ENCODE data around the gene DENND4A.

Gene DENND4A

DNA sequence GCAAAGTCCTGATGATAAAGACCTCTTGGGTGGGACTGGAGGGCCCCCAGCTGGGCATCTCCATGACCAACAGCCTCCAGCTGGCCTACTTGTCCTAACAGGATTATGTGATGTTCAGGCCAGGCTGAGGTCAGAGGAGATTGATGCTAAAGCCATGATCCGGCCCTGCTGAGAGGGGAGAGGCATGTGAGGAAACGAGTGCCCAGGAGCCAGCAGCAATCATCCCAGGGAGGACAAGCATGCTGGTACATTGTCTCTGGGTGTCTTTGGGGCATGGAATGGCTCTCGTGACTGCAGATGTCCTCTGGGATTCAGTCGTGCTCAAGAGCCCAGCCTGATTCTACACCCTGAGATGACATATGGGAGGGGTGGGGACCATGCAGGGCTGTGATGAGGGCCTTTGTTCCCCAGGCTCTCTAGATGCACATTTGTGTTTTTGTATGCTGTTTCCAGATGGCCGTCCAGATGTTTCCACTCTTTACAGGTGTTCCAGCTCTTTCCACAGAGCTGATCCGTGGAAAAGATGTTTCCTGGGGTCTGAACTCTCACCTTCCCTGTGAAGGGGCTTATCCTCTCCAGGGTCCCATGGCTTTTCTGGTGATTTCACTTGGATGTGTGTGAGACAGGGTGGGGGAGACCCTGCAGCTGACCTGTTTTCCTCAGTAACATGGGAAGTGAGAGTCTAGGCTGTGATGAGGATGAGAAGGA lies 150.2 kb downstream of the DENND4A start:
- ChIA-PET POLR2A (interaction anchor here (1.2 kb wide), 1 partner anchor 191 kb away, joined by 3 read pairs; no protein-coding TSS in a partner anchor), CTCF (interaction anchor here (0.6 to 2.2 kb wide), 8 partner anchors 8 to 882 kb away, joined by 3 to 11 read pairs (median 3); no protein-coding TSS in a partner anchor)
- Histone ChIP-seq H3K36me3 (ENCODE audit: control insufficient read depth in 2 of 2, insufficient read depth in 1 of 2, low read length in 2 of 2) (no peaks in the 10 kb centered on the region), H3K4me1 (ENCODE audit: control insufficient read depth, insufficient read depth, low read length) (no peaks in the 10 kb centered on the region), H3K9me3 (ENCODE audit: control insufficient read depth, insufficient read depth, low read depth, low read length) (no peaks in the 10 kb centered on the region), H3K4me3 (ENCODE audit: low read depth, low read length) (no peak overlapping the region), H3K27ac (ENCODE audit: extremely low read depth, low read depth, low read length) (no peak overlapping the region)
- no peak for TF ChIP-seq ZNF623 (tag by site-specific recombination; IDR thresholded peaks at IDR 0.05)
- peak; percentile 68 for TF ChIP-seq GLIS1 (tag by site-specific recombination; IDR thresholded peaks at IDR 0.05)
- TF ChIP-seq ZIC2 (tag by site-specific recombination; IDR thresholded peaks at IDR 0.05) = peak; percentile 79
- no peak for TF ChIP-seq ZNF335 (tag by site-specific recombination; conservative IDR thresholded peaks at IDR 0.05)

- CTCF ChIA-PET = interaction anchor here (0.5 to 4.5 kb wide), 22 partner anchors 10 to 866 kb away, joined by 3 to 57 read pairs (median 7); partner anchors contain the start of genes DENND4A and SLC24A1
- TF ChIP-seq PRDM1 (tag by site-specific recombination; IDR thresholded peaks at IDR 0.05) (0 out of 2 replicates have a peak, but pooled peaks have one; percentile 17), ZNF280C (tag by site-specific recombination; IDR thresholded peaks at IDR 0.05) (no peak)
- no peaks in the 10 kb centered on the region for H3K9me3 ChIP-seq (ENCODE audit: control insufficient read depth, insufficient read depth, low read depth, low read length)
- POLR2A ChIA-PET = no interaction called here
- H3K4me3 ChIP-seq (ENCODE audit: low read depth, low read length) = no peak overlapping the region
- no peak overlapping the region for H3K27ac ChIP-seq (ENCODE audit: extremely low read depth, low read depth, low read length)
- no peaks in the 10 kb centered on the region for H3K36me3 ChIP-seq (ENCODE audit: control insufficient read depth in 2 of 2, insufficient read depth in 1 of 2, low read length in 2 of 2)
- no peaks in the 10 kb centered on the region for H3K4me1 ChIP-seq (ENCODE audit: control insufficient read depth, insufficient read depth, low read length)
Measured at GRCh38 chr15:65639509-65639908, 152.6 kb downstream of the DENND4A start.

GRCh38 chr15:65638681-65639089 lies 153.4 kb downstream of the DENND4A start:
- peaks cover 2% of the 10 kb centered on the region; the same call in 1 of the 2 replicates for H3K4me1 ChIP-seq (ENCODE audit: control insufficient read depth, insufficient read depth, low read length)
- ChIA-PET CTCF (interaction anchor here (0.6 to 4.5 kb wide), 51 partner anchors 8 to 867 kb away, joined by 3 to 57 read pairs (median 5); partner anchors contain the start of genes DENND4A, INTS14, RAB11A and SLC24A1), POLR2A (interaction anchor here (2.8 kb wide), 1 partner anchor 28 kb away, joined by 14 read pairs; the partner anchor contains the start of gene INTS14)
- H3K36me3 ChIP-seq (ENCODE audit: control insufficient read depth in 2 of 2, insufficient read depth in 1 of 2, low read length in 2 of 2) = no peaks in the 10 kb centered on the region
- no peak overlapping the region for H3K27ac ChIP-seq (ENCODE audit: extremely low read depth, low read depth, low read length)
- H3K9me3 ChIP-seq (ENCODE audit: control insufficient read depth, insufficient read depth, low read depth, low read length) = no peaks in the 10 kb centered on the region
- no peak overlapping the region for H3K4me3 ChIP-seq (ENCODE audit: low read depth, low read length)
- TF ChIP-seq ZNF521 (tag by site-specific recombination; IDR thresholded peaks at IDR 0.05) = no peak
- no peak for TF ChIP-seq ZNF837 (tag by site-specific recombination; IDR thresholded peaks at IDR 0.05)
- TF ChIP-seq ZNF560 (tag by site-specific recombination; IDR thresholded peaks at IDR 0.05; ENCODE audit: borderline replicate concordance) = no peak
- TF ChIP-seq ZNF18 (tag by site-specific recombination; IDR thresholded peaks at IDR 0.05) = no peak
- no peak for TF ChIP-seq ZNF140 (tag by site-specific recombination; IDR thresholded peaks at IDR 0.05)
- no peak for TF ChIP-seq ZNF621 (tag by site-specific recombination; IDR thresholded peaks at IDR 0.05)
- TF ChIP-seq MZF1 (tag by site-specific recombination; IDR thresholded peaks at IDR 0.05; ENCODE audit: borderline replicate concordance) = 0 out of 2 replicates have a peak, but pooled peaks have one; percentile 24
- no peak for TF ChIP-seq ZNF155 (tag by site-specific recombination; IDR thresholded peaks at IDR 0.05)
- no peak for TF ChIP-seq ZNF449 (tag by site-specific recombination; IDR thresholded peaks at IDR 0.05)
- TF ChIP-seq SP7 (tag by site-specific recombination; IDR thresholded peaks at IDR 0.05) = peak; percentile 59
- TF ChIP-seq, protein P1, sequence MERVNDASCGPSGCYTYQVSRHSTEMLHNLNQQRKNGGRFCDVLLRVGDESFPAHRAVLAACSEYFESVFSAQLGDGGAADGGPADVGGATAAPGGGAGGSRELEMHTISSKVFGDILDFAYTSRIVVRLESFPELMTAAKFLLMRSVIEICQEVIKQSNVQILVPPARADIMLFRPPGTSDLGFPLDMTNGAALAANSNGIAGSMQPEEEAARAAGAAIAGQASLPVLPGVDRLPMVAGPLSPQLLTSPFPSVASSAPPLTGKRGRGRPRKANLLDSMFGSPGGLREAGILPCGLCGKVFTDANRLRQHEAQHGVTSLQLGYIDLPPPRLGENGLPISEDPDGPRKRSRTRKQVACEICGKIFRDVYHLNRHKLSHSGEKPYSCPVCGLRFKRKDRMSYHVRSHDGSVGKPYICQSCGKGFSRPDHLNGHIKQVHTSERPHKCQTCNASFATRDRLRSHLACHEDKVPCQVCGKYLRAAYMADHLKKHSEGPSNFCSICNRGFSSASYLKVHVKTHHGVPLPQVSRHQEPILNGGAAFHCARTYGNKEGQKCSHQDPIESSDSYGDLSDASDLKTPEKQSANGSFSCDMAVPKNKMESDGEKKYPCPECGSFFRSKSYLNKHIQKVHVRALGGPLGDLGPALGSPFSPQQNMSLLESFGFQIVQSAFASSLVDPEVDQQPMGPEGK (tag by site-specific recombination; IDR thresholded peaks at IDR 0.05) = peak; percentile 55
- peak; percentile 57 for TF ChIP-seq PRDM10 (tag by site-specific recombination; IDR thresholded peaks at IDR 0.05)
- no peak for TF ChIP-seq MYNN (tag by site-specific recombination; IDR thresholded peaks at IDR 0.05; ENCODE audit: borderline replicate concordance)

Measured in HEK293 (cell line).